HG03108 (cell line): ENCODE data around the gene PCSK5.

ENCODE experiments used
- ATAC-seq: cut with Tn5 transposase; IDR thresholded peaks from one replicate; pipeline ENCODE4 v1.9.1; 2021; ENCODE audit warnings: moderate library complexity; ENCODE audit not compliant: unreplicated experiment

PCSK5 gene

GRCh38 chr9:76115396-76115795, 224.9 kb downstream of the PCSK5 start:
- no peak for ATAC-seq

- ATAC-seq = no peak
These were observed 225.6 kb downstream of the PCSK5 start for GRCh38 chr9:76115982-76116646.

DNA sequence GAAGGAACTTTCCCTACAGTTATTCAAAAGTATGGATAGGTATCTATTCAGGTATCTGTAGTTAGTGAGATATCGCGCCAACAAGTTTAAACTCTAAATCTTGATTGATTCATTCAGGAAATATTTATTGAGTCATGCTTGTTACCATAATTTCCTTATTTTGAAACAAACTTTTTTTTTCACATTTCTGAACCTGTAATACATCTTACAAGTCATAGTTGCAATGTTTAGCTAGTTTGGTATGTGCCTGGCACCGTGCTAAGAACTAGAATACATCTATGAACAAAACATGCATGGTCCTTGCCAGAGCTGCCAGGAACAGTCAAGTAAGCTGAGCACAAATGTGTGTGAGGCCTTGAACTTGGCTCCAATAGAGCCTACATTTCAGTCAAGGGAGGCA, 226.4 kb downstream of the PCSK5 start:
- no peak for ATAC-seq

DNA sequence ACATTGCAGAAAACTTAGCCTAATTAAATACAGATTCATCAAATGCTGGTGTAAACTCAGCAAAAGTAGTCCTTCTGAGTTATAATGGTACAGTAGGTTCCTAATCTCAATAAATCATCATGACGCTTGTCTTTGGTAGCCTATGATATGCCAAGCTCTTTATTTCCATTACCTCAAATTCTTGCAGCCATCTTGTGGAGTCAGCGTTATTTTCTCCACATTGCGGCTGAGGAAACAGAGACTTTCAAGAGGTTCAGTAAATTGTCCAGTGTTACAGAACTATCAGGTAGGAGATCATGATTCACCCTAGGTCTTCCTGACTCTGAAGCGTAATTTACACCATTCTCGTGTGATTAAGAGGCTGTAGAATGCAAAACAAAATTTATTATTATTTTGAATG, 237.2 kb downstream of the PCSK5 start:
- no peak for ATAC-seq

GRCh38 chr9:76135902-76136301, 245.4 kb downstream of the PCSK5 start:
- no peak for ATAC-seq

GRCh38 chr9:76136986-76137385, 246.5 kb downstream of the PCSK5 start:
- ATAC-seq = no peak

- no peak for ATAC-seq
These were observed 247.5 kb downstream of the PCSK5 start for GRCh38 chr9:76137931-76138330.

GRCh38 chr9:76138360-76138759, 247.9 kb downstream of the PCSK5 start:
- ATAC-seq = no peak

DNA sequence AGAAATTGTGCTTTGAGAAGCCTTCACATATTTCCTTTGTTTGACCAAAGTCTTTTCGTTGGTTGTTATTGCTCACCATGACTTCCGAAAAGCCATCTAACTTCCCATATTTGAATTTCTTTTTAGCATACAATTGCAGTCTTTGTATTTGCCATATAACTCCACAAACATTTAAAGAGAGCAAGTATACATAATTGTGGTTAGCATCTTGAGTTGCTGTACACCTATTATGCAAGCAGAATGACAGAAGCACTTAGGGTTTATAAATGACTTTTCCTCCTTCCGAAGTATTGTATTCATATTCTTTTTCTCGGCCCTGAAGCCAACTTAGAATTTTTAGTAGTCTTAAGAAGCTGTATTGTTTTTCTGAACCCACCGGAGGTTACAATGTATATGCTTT, 253.4 kb downstream of the PCSK5 start:
- no peak for ATAC-seq

DNA sequence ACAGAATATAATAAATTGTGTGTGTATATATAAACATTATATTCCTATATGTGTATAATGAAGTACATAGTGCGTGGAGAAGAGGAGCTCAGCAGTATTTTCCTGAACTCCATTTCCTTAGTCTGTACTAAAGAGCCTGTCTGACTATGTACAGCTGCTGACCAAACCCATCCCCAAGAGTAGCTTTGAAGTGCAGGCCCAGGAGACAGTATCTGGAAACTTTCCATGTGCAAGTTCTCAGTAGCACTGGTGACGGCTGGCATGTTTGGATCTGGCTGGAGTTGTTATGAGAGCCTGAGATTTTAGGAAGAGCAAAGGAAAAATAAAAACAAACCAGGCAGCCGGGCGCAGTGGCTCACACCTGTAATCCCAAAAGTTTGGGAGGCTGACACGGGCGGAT, 259.5 kb downstream of the PCSK5 start:
- no peak for ATAC-seq

- ATAC-seq = no peak
These were observed 260.8 kb downstream of the PCSK5 start for GRCh38 chr9:76151267-76151666.

- ATAC-seq = no peak
These were observed 262.9 kb downstream of the PCSK5 start for GRCh38 chr9:76153339-76153738.

DNA sequence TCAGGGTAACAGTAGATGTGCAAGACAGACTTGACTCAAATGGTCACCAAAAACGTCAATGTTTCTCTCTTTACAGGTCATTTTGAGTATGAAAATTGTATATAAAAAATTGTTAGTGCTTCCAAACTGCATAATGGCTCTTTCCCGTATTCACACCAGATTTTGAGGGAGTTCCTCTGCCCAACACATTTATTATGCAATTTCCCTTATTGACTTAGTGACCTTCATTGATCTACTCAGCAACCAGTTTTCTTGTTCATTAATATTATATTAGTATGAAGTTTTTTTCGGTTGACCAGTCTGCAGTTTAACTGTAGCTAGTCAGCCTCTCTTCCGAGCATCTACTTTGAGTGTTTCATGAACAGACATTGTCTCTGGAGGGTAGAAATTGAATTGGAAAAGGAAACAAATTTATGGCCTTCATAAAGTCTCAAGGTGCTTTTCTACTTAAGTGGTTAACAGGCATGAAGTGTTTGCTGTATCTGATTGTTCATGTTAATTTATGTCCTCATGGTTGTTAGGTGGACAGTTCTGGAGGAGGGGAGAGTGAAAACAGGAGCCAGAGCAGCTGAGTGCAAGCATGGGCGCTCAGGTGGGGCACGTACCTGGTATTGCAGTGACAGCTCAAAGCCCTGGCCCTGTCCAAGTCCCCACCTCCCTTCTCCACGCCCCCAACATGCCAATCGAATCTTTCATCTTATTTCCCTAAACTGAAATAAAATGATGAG, 263.6 kb downstream of the PCSK5 start:
- ATAC-seq = no peak

GRCh38 chr9:76155361-76155760, 264.9 kb downstream of the PCSK5 start:
- ATAC-seq = no peak

DNA sequence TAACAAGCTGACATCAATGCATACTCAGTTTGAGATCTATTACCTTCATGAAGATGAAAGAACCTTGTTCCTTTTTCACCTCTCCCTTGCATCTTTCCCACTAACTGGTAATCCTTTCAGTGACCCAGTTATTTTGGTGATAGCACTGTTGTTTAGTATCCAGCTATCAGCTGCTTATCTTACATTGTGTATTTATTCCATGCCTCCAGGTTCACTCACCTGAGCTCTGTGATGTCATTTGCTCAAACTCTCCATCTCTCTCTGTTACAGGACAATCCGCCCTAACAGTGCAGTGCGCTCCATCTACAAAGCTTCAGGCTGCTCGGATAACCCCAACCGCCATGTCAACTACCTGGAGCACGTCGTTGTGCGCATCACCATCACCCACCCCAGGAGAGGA, 268.2 kb downstream of the PCSK5 start:
- no peak for ATAC-seq

DNA sequence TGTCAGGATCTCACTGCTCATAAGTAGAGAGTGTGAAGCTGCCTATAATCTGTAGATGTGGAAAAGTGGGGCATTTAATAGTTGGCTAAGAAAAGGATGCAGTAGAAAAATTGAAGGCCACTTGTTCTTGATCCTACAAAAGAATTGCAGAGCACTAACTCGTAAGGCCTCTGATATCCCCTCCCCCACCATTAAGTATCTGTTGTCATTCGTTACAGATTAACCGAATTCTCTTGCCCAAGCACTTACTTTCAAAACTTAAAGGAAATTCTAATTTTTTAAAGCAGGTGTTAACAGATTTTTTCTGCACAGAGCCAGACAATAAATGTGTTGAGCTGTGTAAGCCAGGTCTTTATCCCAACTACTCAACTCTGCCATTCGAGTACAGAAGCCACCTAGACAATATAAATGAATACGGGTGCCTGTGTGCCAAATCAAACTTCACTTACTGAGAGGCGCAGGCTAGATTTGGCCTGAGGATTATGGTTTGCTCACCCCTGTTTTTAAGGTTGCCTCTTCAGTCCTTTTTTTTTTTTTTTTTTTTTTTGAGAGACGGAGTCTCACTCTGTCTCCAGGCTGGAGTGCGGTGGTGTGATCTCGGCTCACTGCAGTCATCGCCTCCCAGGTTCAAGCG, 268.9 kb downstream of the PCSK5 start:
- ATAC-seq = no peak

GRCh38 chr9:76161106-76161505, 270.6 kb downstream of the PCSK5 start:
- no peak for ATAC-seq

- ATAC-seq = no peak
These were observed 271.1 kb downstream of the PCSK5 start for GRCh38 chr9:76161541-76161940.

DNA sequence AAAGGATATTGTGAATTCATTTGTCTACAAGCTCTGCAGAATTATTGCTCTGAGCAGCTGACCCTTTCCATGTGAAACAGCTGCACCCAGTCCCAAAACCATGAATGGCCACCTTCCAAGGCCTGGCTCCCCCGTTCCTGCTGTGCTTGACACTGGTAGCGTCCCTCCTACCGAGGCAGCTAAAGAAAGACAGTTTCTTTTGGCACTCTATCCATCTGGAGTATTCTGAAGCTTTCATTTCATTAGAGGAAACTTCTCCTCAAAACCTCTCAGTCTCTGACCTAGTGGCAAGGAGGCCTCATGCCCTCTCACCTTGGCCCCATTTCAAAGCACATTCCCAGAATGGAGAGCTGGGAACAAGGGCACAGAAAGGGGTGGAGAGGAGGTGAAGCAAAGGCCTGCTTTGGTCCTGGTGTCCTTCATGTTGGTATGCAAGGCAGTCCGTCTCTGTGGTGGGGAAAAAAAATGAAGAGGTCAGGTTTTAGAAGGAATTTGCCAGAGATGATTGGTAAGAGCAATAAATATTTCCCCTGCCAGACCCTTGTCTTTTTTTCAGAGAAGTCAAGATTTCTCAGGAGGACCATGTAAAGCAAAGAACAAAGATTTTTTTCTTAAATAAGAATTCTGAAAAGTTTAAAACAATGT, 271.7 kb downstream of the PCSK5 start:
- no peak for ATAC-seq

DNA sequence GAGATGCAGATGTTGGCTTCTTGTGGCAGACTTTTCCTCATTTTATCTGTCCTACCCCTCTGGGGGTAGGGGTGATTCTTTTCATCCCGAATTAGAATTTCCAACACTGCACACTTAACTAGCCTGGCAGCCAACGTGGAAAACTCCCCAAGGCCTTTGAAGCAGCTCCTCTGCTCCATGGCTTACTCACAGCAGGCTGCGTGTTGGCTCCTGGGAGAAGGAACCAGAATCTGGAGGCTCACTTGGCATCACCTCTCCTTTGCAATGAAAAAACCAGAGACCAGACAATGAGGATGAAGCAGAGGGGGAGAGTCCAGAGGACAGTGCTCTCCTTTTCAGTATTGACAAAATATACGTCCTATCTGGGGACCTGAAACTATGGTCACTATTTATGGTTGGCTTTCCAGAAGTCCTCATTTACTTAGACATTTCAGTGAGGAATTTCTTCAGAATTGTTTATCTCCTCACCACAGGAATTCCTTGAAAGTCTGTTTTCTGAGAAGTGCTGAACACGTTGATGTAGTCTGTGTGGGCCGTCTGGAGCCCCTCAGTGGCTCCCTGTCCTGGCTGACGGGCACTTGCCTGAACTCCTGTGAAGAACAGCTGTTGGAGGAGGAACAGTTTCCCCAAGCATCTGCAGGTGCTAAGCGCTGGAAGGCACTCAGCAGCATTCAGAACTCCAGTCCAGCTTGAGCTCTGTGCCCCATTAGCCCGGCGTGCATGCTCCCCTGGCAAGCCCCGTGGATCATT, 272.5 kb downstream of the PCSK5 start:
- no peak for ATAC-seq

GRCh38 chr9:76166526-76166925, 276.1 kb downstream of the PCSK5 start:
- no peak for ATAC-seq
